ENCODE measurements around the gene IFIT5.
"Not testable (repeated sequence)": the region's sequence is repeated elsewhere in the genome, so short reads cannot be mapped to it uniquely, and the experiment has no call there.

Gene IFIT5

GRCh38 chr10:89389254-89389653 lies 25.1 kb upstream of the IFIT5 start:
- H3K4me1 Mint-ChIP-seq: peaks cover 26% of the 10 kb centered on the region
- no peaks in the 10 kb centered on the region for H3K9me3 Mint-ChIP-seq
- no peak for ATAC-seq
- H3K4me3 Mint-ChIP-seq: no peak overlapping the region
- no peak overlapping the region for H3K27ac Mint-ChIP-seq
- no peaks in the 10 kb centered on the region for H3K27me3 Mint-ChIP-seq
- no peaks in the 10 kb centered on the region for H3K36me3 Mint-ChIP-seq

DNA sequence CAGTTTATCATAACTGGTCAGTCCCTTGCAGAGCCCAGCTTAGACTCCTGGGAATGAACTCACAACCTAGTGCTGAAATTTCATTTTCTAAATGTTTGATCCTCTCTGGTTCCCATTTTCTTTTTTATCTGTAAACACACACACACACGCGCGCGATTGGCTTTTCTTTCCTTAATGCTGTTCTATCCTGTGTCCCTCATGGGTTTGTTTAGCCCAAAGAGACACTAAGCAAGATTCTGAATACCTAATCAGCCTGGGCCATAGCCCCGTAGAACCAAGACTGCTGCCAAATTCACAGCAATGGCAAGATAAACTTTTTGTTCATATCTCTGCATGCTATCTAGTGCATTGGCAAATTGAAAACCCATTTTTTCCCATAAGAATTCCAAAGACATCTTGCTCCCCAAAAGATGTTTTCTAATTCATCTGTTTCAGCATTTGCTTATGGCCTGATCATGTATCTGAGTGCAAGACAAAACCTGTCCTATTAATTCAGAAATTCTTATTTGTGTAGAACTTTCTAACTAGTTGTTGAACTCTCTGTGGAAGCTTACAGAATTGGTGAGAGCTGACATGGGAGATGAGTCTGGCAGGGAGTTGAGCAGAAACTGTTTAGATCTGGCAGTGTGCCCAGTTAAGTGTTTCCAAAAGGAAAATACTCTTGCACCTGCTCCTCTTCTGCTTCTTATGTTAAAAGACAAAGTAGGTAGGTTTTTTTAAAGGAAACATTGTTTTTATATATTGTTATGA lies 23.7 kb upstream of the IFIT5 start:
- Mint-ChIP-seq H3K27ac (no peak overlapping the region), H3K4me3 (no peak overlapping the region)

DNA sequence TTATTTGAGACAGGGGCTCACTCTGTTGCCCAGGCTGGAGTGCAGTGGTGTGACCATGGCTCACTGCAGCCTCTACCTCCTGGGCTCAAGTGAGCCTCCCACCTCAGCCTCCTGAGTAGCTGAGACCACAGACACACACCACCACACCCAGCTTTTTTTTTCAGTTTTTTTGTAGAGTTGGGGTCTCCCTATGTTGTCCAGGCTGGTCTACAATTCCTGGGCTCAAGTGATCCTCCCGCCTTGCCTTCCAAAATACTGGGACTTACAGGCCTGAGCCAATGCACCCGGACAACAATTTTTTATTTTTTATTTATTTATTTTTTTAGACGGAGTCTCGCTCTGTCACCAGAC lies 23.2 kb upstream of the IFIT5 start:
- H3K4me3 Mint-ChIP-seq, H3K27me3 Mint-ChIP-seq, H3K36me3 Mint-ChIP-seq, H3K27ac Mint-ChIP-seq, H3K9me3 Mint-ChIP-seq, ATAC-seq: not testable (repeated sequence)
- peaks cover 15% of the 10 kb centered on the region for H3K4me1 Mint-ChIP-seq

More for the DNA sequence above, 23.7 kb upstream of the IFIT5 start:
- no peaks in the 10 kb centered on the region for H3K36me3 Mint-ChIP-seq
- no peak for ATAC-seq
- no peaks in the 10 kb centered on the region for H3K9me3 Mint-ChIP-seq
- H3K27me3 Mint-ChIP-seq: no peaks in the 10 kb centered on the region
- peaks cover 15% of the 10 kb centered on the region for H3K4me1 Mint-ChIP-seq

GRCh38 chr10:89391907-89392756 lies 22.2 kb upstream of the IFIT5 start, which contains the start of gene IFIT1:
TSS of gene IFIT1 (plus strand) at chr10:89392623. CDS start at chr10:89392713, 90 bp downstream.
- Mint-ChIP-seq H3K36me3 (no peaks in the 10 kb centered on the region), H3K27me3 (no peaks in the 10 kb centered on the region), H3K4me1 (peaks cover 15% of the 10 kb centered on the region)

DNA sequence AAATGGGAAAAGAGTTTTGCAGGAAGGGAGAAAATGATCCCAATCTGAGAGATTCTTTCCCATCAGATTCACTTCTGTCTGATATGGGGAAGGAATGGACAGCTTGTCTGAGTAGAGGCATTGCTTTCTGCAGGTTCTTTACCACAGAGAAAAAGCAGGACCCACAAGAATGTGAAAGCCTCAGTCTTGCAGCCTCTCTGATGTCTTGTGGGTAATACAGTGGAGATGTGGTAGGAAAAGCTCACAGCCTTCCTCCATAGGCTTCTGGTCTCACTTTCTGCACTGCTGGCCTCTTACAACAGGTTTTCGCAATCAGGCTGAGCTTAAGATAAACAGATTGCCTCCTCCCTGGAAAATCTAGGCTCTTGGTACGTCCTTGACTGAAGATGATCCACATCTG lies 21.4 kb upstream of the IFIT5 start:
- Mint-ChIP-seq H3K27me3 (no peaks in the 10 kb centered on the region), H3K4me3 (peak overlapping the region; percentile 77), H3K36me3 (no peaks in the 10 kb centered on the region), H3K4me1 (peaks cover 15% of the 10 kb centered on the region), H3K9me3 (no peaks in the 10 kb centered on the region), H3K27ac (peak overlapping the region; percentile 73)
- ATAC-seq: no peak

More at GRCh38 chr10:89391907-89392756, 22.2 kb upstream of the IFIT5 start, which contains the start of gene IFIT1:
- peak within 1 kb of the TSS; percentile 73 for H3K27ac Mint-ChIP-seq
- H3K9me3 Mint-ChIP-seq: no peaks in the 10 kb centered on the region
- peak within 1 kb of the TSS; percentile 77 for H3K4me3 Mint-ChIP-seq
- peak; percentile 82 for ATAC-seq

DNA sequence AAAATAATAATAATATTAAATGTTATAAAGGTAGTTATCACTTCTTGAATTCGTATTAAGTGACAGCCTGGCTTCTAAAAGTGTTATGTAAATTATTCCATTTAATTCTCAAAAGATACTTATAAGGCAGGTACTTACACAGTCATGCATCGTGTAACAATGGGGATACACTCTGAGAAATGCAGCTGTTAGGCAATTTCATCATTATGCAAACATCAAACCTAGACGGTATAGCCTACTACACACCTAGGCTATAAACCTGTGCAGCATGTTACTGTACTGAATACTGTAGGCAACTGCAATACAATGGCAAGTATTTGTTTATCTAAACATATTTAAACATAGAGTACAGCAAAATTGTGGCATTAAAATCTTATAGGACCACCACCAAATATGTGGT lies 20.5 kb upstream of the IFIT5 start:
- H3K27ac Mint-ChIP-seq: no peak overlapping the region
- no peaks in the 10 kb centered on the region for H3K27me3 Mint-ChIP-seq
- no peaks in the 10 kb centered on the region for H3K36me3 Mint-ChIP-seq
- H3K4me1 Mint-ChIP-seq: peaks cover 15% of the 10 kb centered on the region
- no peak overlapping the region for H3K4me3 Mint-ChIP-seq
- no peak for ATAC-seq
- H3K9me3 Mint-ChIP-seq: no peaks in the 10 kb centered on the region

DNA sequence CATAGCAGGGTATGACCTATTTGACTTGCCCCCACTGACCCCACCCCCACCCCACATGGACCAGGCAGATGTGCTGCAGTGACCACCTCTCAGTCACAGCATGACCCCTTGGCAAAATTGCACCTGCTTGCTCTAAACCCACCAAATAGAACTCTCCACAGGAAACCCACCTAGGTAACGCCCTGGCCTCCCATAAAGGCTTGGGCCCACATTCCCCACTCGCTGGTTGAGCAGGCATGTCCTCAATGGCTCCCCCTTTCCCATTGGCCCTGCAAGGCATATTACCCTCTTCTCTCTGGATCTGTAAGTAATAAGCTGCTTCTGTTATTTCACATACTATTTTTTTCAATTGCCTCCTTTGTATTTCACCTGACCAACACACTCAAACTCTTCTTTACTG lies 19.2 kb upstream of the IFIT5 start:
- H3K27ac Mint-ChIP-seq: no peak overlapping the region
- H3K4me3 Mint-ChIP-seq: no peak overlapping the region
- no peaks in the 10 kb centered on the region for H3K36me3 Mint-ChIP-seq

DNA sequence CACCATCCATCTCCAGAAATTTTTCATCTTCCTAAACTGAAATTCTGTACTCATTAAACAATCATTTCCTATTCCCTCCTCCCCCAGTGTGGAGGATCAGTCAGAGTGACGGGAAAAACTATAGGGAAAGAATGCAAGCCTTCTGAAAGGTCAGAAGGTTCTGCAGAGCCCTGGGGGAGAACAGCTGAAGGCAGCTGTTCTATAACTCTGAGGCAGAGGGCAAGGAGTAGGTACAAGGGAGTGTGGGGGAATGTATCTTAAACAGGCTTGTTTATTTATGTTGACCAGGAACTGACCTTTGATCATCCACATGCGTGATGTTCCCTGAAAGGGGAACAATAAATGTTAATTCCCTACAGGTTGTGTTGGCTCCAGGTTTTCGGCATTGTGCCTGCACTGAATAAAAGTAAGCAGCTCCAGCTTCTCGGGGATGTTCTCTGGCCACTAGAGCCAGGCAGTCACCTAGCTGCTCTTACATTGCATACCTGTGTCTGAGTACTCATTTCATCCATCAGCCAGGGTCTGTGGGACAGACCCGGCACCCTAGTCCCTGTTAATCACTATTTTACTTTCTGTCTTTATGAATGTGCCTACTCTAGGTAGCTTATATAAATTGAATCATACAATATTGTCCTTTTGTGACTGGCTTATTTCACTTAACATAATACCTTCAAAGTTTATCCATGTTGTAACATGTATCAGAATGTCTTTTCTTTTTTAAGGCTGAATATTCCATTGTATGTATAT lies 16.2 kb upstream of the IFIT5 start:
- Mint-ChIP-seq H3K36me3 (no peaks in the 10 kb centered on the region), H3K4me1 (no peaks in the 10 kb centered on the region), H3K4me3 (no peak overlapping the region), H3K9me3 (no peaks in the 10 kb centered on the region), H3K27ac (no peak overlapping the region), H3K27me3 (no peaks in the 10 kb centered on the region)
- no peak for ATAC-seq

More for the DNA sequence above, 19.2 kb upstream of the IFIT5 start:
- ATAC-seq: no peak
- Mint-ChIP-seq H3K27me3 (no peaks in the 10 kb centered on the region), H3K9me3 (no peaks in the 10 kb centered on the region), H3K4me1 (peaks cover 15% of the 10 kb centered on the region)

DNA sequence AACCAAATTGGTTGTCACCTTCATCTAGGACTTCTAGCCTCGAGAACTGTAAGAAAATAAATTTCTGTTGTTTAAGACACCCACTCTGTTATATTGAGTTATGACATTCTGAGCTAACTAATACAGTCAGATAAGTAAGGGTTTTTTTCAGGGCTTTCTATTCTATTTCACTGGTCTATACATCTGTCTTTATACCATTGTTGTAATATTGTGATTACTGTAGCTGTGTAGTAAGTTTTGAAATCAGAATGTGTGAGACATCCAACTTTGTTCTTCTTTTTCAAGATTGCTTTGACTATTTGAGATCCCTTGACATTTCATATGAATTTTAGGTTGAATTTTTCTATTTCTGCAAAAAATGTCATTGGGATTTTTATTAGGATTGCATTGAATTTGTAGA lies 14.4 kb upstream of the IFIT5 start:
- H3K9me3 Mint-ChIP-seq: no peaks in the 10 kb centered on the region
- no peaks in the 10 kb centered on the region for H3K27me3 Mint-ChIP-seq
- no peak overlapping the region for H3K27ac Mint-ChIP-seq
- H3K4me1 Mint-ChIP-seq: no peaks in the 10 kb centered on the region
- H3K4me3 Mint-ChIP-seq: no peak overlapping the region
- ATAC-seq: no peak
- H3K36me3 Mint-ChIP-seq: peaks cover 6% of the 10 kb centered on the region

DNA sequence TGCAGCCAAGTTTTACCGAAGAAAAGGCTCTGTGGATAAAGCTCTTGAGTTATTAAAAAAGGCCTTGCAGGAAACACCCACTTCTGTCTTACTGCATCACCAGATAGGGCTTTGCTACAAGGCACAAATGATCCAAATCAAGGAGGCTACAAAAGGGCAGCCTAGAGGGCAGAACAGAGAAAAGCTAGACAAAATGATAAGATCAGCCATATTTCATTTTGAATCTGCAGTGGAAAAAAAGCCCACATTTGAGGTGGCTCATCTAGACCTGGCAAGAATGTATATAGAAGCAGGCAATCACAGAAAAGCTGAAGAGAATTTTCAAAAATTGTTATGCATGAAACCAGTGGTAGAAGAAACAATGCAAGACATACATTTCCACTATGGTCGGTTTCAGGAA lies 11.3 kb upstream of the IFIT5 start:
- H3K4me3 Mint-ChIP-seq: no peak overlapping the region
- peaks cover 6% of the 10 kb centered on the region for H3K36me3 Mint-ChIP-seq
- no peak for ATAC-seq
- no peaks in the 10 kb centered on the region for H3K4me1 Mint-ChIP-seq
- no peaks in the 10 kb centered on the region for H3K27me3 Mint-ChIP-seq
- H3K27ac Mint-ChIP-seq: no peak overlapping the region
- no peaks in the 10 kb centered on the region for H3K9me3 Mint-ChIP-seq

DNA sequence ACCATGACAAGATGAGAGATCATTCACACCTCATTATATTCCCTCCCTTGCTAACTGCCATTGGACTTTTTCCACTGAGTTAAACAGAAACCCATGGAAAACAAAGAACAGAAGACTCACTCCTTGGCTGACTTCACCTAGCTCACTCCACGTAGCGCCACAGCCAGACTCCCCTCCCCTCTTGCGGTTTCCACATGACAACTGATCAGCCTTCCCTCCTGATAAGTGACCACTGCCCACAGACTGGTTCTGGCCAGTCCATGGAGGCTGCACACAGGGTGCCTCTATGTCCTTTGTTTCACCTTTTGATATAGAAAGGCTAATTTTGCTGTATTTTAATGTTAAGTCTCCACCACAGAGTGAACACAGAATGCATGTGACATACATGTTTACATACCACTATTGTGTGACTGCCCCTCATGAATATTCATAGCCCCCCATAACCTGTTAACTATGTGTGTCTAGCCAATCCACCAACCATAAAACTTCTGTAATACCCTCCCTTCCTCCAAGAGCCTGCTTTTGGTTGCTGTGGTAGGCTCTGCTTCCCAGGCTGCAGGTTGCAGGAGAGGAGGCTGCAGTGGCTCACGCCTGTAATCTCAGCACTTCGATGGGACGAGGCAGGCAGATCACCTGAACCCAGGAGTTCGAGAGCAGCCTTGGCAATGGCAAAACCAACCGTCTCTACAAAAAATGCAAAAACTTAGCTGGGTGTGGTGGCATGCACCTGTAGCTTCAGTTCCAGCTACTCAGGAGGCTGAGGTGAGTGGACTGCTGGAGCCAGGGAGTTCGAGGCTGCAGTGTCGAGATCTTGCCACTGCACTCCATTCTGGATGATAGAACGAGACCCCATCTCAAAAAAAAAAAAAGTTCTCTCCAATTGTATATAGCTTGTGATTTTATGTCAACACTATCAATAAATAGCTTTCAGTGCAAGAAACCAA lies 10.0 kb upstream of the IFIT5 start:
- Mint-ChIP-seq H3K27me3 (no peaks in the 10 kb centered on the region), H3K36me3 (peaks cover 6% of the 10 kb centered on the region), H3K9me3 (no peaks in the 10 kb centered on the region), H3K4me1 (no peaks in the 10 kb centered on the region), H3K4me3 (no peak overlapping the region), H3K27ac (no peak overlapping the region)
- ATAC-seq: no peak

DNA sequence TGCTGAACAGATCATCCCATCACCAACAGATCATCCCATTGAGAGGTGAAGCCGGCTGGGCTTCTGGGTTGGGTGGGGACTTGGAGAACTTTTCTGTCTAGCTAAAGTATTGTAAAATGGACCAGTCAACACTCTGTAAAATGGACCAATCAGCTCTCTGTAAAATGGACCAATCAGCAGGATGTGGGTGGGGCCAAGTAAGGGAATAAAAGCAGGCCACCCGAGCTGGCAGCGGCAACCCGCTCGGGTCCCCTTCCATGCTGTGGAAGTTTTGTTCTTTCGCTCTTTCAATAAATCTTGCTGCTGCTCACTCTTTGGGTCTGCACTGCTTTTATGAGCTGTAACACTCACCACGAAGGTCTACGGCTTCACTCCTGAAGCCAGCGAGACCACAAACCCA lies 8.2 kb upstream of the IFIT5 start:
- H3K27me3 Mint-ChIP-seq, H3K9me3 Mint-ChIP-seq, H3K4me3 Mint-ChIP-seq, H3K27ac Mint-ChIP-seq, H3K4me1 Mint-ChIP-seq, ATAC-seq: not testable (repeated sequence)
- peaks cover 11% of the 10 kb centered on the region for H3K36me3 Mint-ChIP-seq

- peaks cover 11% of the 10 kb centered on the region for H3K36me3 Mint-ChIP-seq
- not testable (repeated sequence) for H3K9me3 Mint-ChIP-seq, H3K4me3 Mint-ChIP-seq, H3K27me3 Mint-ChIP-seq, H3K4me1 Mint-ChIP-seq, ATAC-seq, H3K27ac Mint-ChIP-seq
Observed at GRCh38 chr10:89407792-89408191, 6.6 kb upstream of the IFIT5 start.

DNA sequence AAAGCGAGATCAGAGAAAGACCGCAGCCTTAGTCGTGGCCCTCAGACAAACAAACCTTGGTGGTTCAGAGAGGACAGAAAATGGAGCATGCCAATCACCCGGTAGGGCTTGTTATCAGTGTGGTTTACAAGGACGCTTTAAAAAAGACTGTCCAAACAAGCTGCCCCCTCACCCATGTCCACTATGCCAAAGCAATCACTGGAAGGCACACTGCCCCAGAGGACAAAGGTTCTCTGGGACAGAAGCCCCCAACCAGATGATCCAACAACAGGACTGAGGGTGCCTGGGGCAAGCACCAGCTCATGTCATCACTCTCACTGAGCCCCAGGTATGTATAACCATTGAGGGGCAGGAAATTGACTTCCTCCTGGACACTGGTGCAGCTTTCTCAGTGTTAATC lies 5.1 kb upstream of the IFIT5 start:
- not testable (repeated sequence) for H3K4me3 Mint-ChIP-seq, H3K9me3 Mint-ChIP-seq, ATAC-seq, H3K27me3 Mint-ChIP-seq, H3K36me3 Mint-ChIP-seq, H3K27ac Mint-ChIP-seq
- H3K4me1 Mint-ChIP-seq: peaks cover 12% of the 10 kb centered on the region
